Endodermal cell (in vitro differentiated cells): ENCODE measurements around the gene PPRC1. TPM values are rescaled to one million over a fixed set of nuclear protein-coding genes. Genes with fewer than 3 reads are reported as not detected.

ENCODE experiments used
- DNase-seq: peaks from one replicate; pipeline ENCODE4 v3.0.0-alpha.2; 2017
- H3K27ac ChIP-seq: 2 replicates; pipeline ENCODE4 v1.5.1; 2013; ENCODE audit warnings: mild to moderate bottlenecking, low read depth, low read length, moderate library complexity
- H3K27me3 ChIP-seq: 2 replicates; pipeline ENCODE4 v1.6.1; 2013; ENCODE audit warnings: mild to moderate bottlenecking, low read length, moderate library complexity; ENCODE audit not compliant: insufficient read depth, control insufficient read depth, poor library complexity, severe bottlenecking
- H3K36me3 ChIP-seq: 2 replicates; pipeline ENCODE4 v1.7.0; 2013; ENCODE audit warnings: mild to moderate bottlenecking, low read length, moderate library complexity; ENCODE audit not compliant: control insufficient read depth, insufficient read depth
- H3K4me1 ChIP-seq: one replicate; pipeline ENCODE4 v1.7.0; 2013; ENCODE audit warnings: low read length; ENCODE audit not compliant: control insufficient read depth, insufficient read depth
- H3K4me3 ChIP-seq: 2 replicates; pipeline ENCODE4 v1.5.1; 2013; ENCODE audit warnings: mild to moderate bottlenecking, low read length, moderate library complexity
- H3K9ac ChIP-seq: 2 replicates; pipeline ENCODE4 v1.6.1; 2013; ENCODE audit warnings: mild to moderate bottlenecking, low read length, moderate library complexity; ENCODE audit not compliant: poor library complexity, severe bottlenecking; ENCODE audit errors: extremely low read depth
- H3K9me3 ChIP-seq: 2 replicates; pipeline ENCODE4 v1.6.1; 2013; ENCODE audit warnings: mild to moderate bottlenecking, low read length, moderate library complexity; ENCODE audit not compliant: control insufficient read depth
- H3K27ac Mint-ChIP-seq: 2 replicates; pipeline ENCODE4 v1.8.0; 2020; ENCODE audit warnings: mixed read lengths
- H3K27me3 Mint-ChIP-seq: 2 replicates; pipeline ENCODE4 v1.8.0; 2021; ENCODE audit warnings: mild to moderate bottlenecking, mixed read lengths; ENCODE audit not compliant: insufficient read depth
- H3K36me3 Mint-ChIP-seq: 2 replicates; pipeline ENCODE4 v1.8.0; 2020; ENCODE audit warnings: low read depth, mixed read lengths
- H3K4me1 Mint-ChIP-seq: 2 replicates; pipeline ENCODE4 v1.8.0; 2020; ENCODE audit warnings: mixed read lengths
- H3K4me3 Mint-ChIP-seq: 2 replicates; pipeline ENCODE4 v1.8.0; 2020; ENCODE audit warnings: mild to moderate bottlenecking, moderate library complexity, mixed read lengths
- H3K9me3 Mint-ChIP-seq: 2 replicates; pipeline ENCODE4 v1.8.0; 2020; ENCODE audit warnings: mild to moderate bottlenecking, mixed read lengths
- CTCF ChIP-seq: fragments of 200-600 bp; sonication (generic); conservative IDR thresholded peaks from 2 replicates; pipeline ENCODE4 v1.5.0; 2021; ENCODE audit warnings: antibody characterized with exemption, mild to moderate bottlenecking
- WGBS, 2 experiments: methylation state at CpG; one replicate each; pipeline versions ENCODE4 v1.1.5 to v1.1.7; 2013; ENCODE audit warnings: missing lambda C conversion rate in 2 of 2, mixed read lengths in 1 of 2; ENCODE audit not compliant: insufficient coverage in 1 of 2, insufficient read length in 1 of 2; 5-methylcytosine and 5-hydroxymethylcytosine counted together
- total RNA-seq, 2 donors: library from RNA; stranded (reverse); fragmentation: NEBNext Ultra II Directional in 1 of 2; extraction: Animal tissue kit (Norgen Biotek cat#: 25700) in 1 of 2; gene quantifications; 2 replicates in 1 of 2; 3 replicates in 1 of 2; pipeline ENCODE4 v1.2.1, GENCODE V29; 2021

The PPRC1 gene
- total RNA-seq, 2 donors from 2014 or later, result 44.5 to 44.7 TPM

- peak overlapping the region; percentile 92 for H3K27ac Mint-ChIP-seq
- H3K4me1 Mint-ChIP-seq, result peaks cover 60% of the 10 kb centered on the region
- Histone ChIP-seq H3K4me3 (peak overlapping the region; percentile 80), H3K36me3 (no peaks in the 10 kb centered on the region), H3K9ac (peak overlapping the region; percentile 79), H3K4me1 (peaks cover 15% of the 10 kb centered on the region), H3K27ac (peak overlapping the region; percentile 89), H3K9me3 (no peaks in the 10 kb centered on the region), H3K27me3 (no peaks in the 10 kb centered on the region)
- 0% methylated on average over 3 to 22 of the region's 22 CpGs for WGBS, 2 experiments
- no peaks in the 10 kb centered on the region for H3K9me3 Mint-ChIP-seq
- H3K4me3 Mint-ChIP-seq, result peak overlapping the region; percentile 75
- DNase-seq, result peak; percentile 88
- no peak for TF ChIP-seq CTCF
- H3K36me3 Mint-ChIP-seq, result no peaks in the 10 kb centered on the region
- no peaks in the 10 kb centered on the region for H3K27me3 Mint-ChIP-seq
These were observed 13.3 kb upstream of the PPRC1 start for GRCh38 chr10:102119417-102120141.

- DNase-seq, result peak; percentile 91
- Histone ChIP-seq H3K36me3 (no peaks in the 10 kb centered on the region), H3K4me3 (peak within 1 kb of the TSS; percentile 80), H3K27ac (peak within 1 kb of the TSS; percentile 89), H3K9me3 (no peaks in the 10 kb centered on the region), H3K9ac (peak within 1 kb of the TSS; percentile 79), H3K4me1 (peaks cover 15% of the 10 kb centered on the region), H3K27me3 (no peaks in the 10 kb centered on the region)
- no peaks in the 10 kb centered on the region for H3K27me3 Mint-ChIP-seq
- H3K4me1 Mint-ChIP-seq, result peaks cover 56% of the 10 kb centered on the region
- peak within 1 kb of the TSS; percentile 97 for H3K27ac Mint-ChIP-seq
- H3K36me3 Mint-ChIP-seq, result no peaks in the 10 kb centered on the region
- H3K4me3 Mint-ChIP-seq, result peak within 1 kb of the TSS; percentile 75
- 0 to 1% methylated on average over 25 to 104 of the region's 104 CpGs for WGBS, 2 experiments
- TF ChIP-seq CTCF, result peak; percentile 29
- H3K9me3 Mint-ChIP-seq, result no peaks in the 10 kb centered on the region
These were observed 12.5 kb upstream of the PPRC1 start, which contains the start of gene LDB1 for GRCh38 chr10:102120142-102120990. LDB1 (minus strand) TSS chr10:102120368; CDS start chr10:102120110, 258 bp downstream.

GRCh38 chr10:102120991-102121738 is 11.7 kb upstream of the PPRC1 start:
- Histone ChIP-seq H3K36me3 (no peaks in the 10 kb centered on the region), H3K9me3 (no peaks in the 10 kb centered on the region), H3K27ac (peak overlapping the region; percentile 72), H3K9ac (peak overlapping the region; percentile 79), H3K4me1 (peaks cover 15% of the 10 kb centered on the region), H3K27me3 (no peaks in the 10 kb centered on the region), H3K4me3 (peak overlapping the region; percentile 80)
- Mint-ChIP-seq H3K36me3 (no peaks in the 10 kb centered on the region), H3K9me3 (no peaks in the 10 kb centered on the region), H3K4me1 (peaks cover 49% of the 10 kb centered on the region), H3K27me3 (no peaks in the 10 kb centered on the region), H3K27ac (peak overlapping the region; percentile 97), H3K4me3 (peak overlapping the region; percentile 75)
- WGBS, 2 experiments, result 1% methylated on average over 12 of the region's 15 CpGs; no CpG with 5 or more reads in 1 of the 2 experiments
- DNase-seq, result peak; percentile 94
- no peak for TF ChIP-seq CTCF
